Spleen (tissue), 11 donors: ENCODE results near the gene ELOVL2. TPM values are rescaled to one million over a fixed set of nuclear protein-coding genes. Genes with fewer than 3 reads are reported as not detected.
A peak's percentile ranks its signal among the peaks of the same experiment; 100 is the strongest.

Experiments used
- DNase-seq: peaks from one replicate; pipeline ENCODE4 v3.0.0-alpha.2; 2020
- H3K27ac ChIP-seq, 8 donors: fragments of 200-600 bp; sonication (generic) in 7 of 8; 1 replicate in 4 of 8; 2 replicates in 4 of 8; pipeline versions ENCODE4 v1.5.0 to v1.8.0; 2016 to 2021; ENCODE audit warnings: inconsistent platforms in 4 of 8, mild to moderate bottlenecking in 4 of 8, moderate library complexity in 1 of 8
- H3K27me3 ChIP-seq, 7 donors: fragments of 200-600 bp; sonication (generic) in 6 of 7; replicated peaks in 1 of 7; 1 replicate in 4 of 7; 2 replicates in 3 of 7; pipeline versions ENCODE4 v1.5.0 to v1.8.0; 2016 to 2021; ENCODE audit warnings: inconsistent platforms in 3 of 7, mild to moderate bottlenecking in 1 of 7
- H3K36me3 ChIP-seq, 6 donors: fragments of 200-600 bp; sonication (generic) in 5 of 6; 1 replicate in 4 of 6; 2 replicates in 2 of 6; pipeline versions ENCODE4 v1.5.0 to v1.8.0; 2016 to 2021; ENCODE audit warnings: inconsistent platforms in 2 of 6
- H3K4me1 ChIP-seq, 6 donors: fragments of 200-600 bp; sonication (generic) in 5 of 6; 1 replicate in 3 of 6; 2 replicates in 3 of 6; pipeline versions ENCODE4 v1.5.0 to v1.8.0; 2016 to 2021; ENCODE audit warnings: inconsistent platforms in 3 of 6
- H3K4me3 ChIP-seq, 8 donors: fragments of 200-600 bp; sonication (generic) in 7 of 8; 1 replicate in 4 of 8; 2 replicates in 4 of 8; pipeline versions ENCODE4 v1.5.0 to v1.8.0; 2016 to 2021; ENCODE audit warnings: inconsistent platforms in 4 of 8, mild to moderate bottlenecking in 4 of 8, moderate library complexity in 2 of 8
- H3K9me3 ChIP-seq, 8 donors: fragments of 200-600 bp; sonication (generic) in 7 of 8; 1 replicate in 4 of 8; 2 replicates in 4 of 8; pipeline versions ENCODE4 v1.5.0 to v1.8.0; 2016 to 2021; ENCODE audit warnings: inconsistent platforms in 4 of 8
- POLR2A ChIP-seq, 3 donors: fragments of 450-650 bp; IDR thresholded peaks; one replicate each; pipeline ENCODE4 v1.5.1; 2017; ENCODE audit warnings: antibody characterized with exemption in 3 of 3, mild to moderate bottlenecking in 1 of 3
- POLR2AphosphoS5 ChIP-seq, 3 donors: sonication (generic); formaldehyde crosslinking; IDR thresholded peaks; one replicate each; pipeline ENCODE4 v1.5.1; 2017; ENCODE audit warnings: antibody characterized with exemption in 3 of 3
- WGBS, 5 donors: extraction: QIAGEN DNeasy Blood & Tissue Kit in 3 of 5; methylation state at CpG; one replicate each; pipeline versions ENCODE4 v1.1.5 to v1.1.7; 2013 to 2018; 5-methylcytosine and 5-hydroxymethylcytosine counted together
- intact Hi-C: fragments of 100-400 bp; cut with DNase I; formaldehyde crosslinking; loops from one replicate; pipeline ENCODE4 v1.15.0; 2023; ENCODE audit warnings: low total_unique reads
- polyA plus RNA-seq, 3 donors: library from polyadenylated mRNA; stranded (reverse); fragments of 200-250 nt; gene quantifications; one replicate each; pipeline ENCODE4 v1.2.1, GENCODE V29; 2013
- total RNA-seq, 7 donors: library from RNA; depleted of rRNA in 3 of 7; stranded (reverse); fragments of >200 nt in 3 of 7; fragmentation: NEBNext Ultra II Directional in 4 of 7; extraction: Animal tissue kit (Norgen Biotek cat#: 25700) in 4 of 7; gene quantifications; one replicate each; pipeline versions ENCODE4 v1.1.0 to v1.2.1, GENCODE V29; 2016 to 2021
- TF ChIP-seq, protein P1 (sequence below), 11 experiments: fragments of 200-600 bp in 7 of 11; fragments of 450-650 bp in 4 of 11; sonication (generic) in 4 of 11; IDR thresholded peaks in 8 of 11; conservative IDR thresholded peaks in 3 of 11; 1 replicate in 7 of 11; 2 replicates in 4 of 11; pipeline versions ENCODE4 v1.4.0 to v1.8.0; 2016 to 2021; ENCODE audit warnings: antibody characterized with exemption in 11 of 11, inconsistent platforms in 4 of 11, mild to moderate bottlenecking in 1 of 11
- donor health status: healthy with polysubstance abuse.
- donor health status: DM: no; HTN: no; CAD: no; lungs with moderate emphysema.
- donor health status: DM: no; HTN: no; CAD: no.
- donor health status: Bipolar disorder and iron deficiency.
- donor health status: healthy.
- donor health status: DM: no; HTN: no; CAD: no.
- donor health status: DM: yes; HTN: yes; CAD: no.

The ELOVL2 gene
- total and polyA plus RNA-seq, 10 donors: 0.03 to 0.08 (median 0.04) TPM; not detected in 7

DNA sequence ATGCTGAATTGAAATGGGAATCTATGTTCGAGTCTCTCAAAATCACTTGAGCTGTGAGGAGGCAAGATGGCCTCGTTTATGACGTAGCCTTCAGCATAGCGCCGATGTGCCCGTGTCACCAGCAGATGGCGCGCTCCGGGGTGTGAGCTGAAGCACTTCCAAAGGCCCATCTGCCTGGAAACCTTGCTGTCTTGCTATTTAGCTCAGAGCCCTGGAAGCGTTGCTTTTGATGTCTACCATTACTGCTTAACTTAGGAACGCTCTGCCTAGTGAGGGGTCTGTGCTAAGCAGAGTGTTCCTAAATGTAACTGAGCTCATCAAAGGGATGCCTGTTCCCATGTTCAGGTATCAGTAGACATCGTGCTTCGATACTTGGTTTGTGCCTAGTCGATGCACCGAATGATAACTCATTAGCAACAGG lies 89.5 kb downstream of the ELOVL2 start:
- peaks cover 0 to 15% (median 0%) of the 10 kb centered on the region in 7 donors for H3K27me3 ChIP-seq
- no peaks in the 10 kb centered on the region for H3K4me1 ChIP-seq
- H3K4me3 ChIP-seq: no peak overlapping the region
- no peaks in the 10 kb centered on the region for H3K36me3 ChIP-seq
- intact Hi-C loops: loop anchor here (2.0 kb wide), 1 partner anchor 114 kb away; no protein-coding TSS in a partner anchor
- peak; percentile 90 for DNase-seq
- H3K27ac ChIP-seq: no peak overlapping the region
- H3K9me3 ChIP-seq: no peaks in the 10 kb centered on the region
- WGBS, 5 donors: 31 to 42% (median 38%) methylated on average over 14 to 15 of the region's 15 CpGs
- no peak for TF ChIP-seq POLR2AphosphoS5 (IDR thresholded peaks at IDR 0.05)
- TF ChIP-seq, protein P1, sequence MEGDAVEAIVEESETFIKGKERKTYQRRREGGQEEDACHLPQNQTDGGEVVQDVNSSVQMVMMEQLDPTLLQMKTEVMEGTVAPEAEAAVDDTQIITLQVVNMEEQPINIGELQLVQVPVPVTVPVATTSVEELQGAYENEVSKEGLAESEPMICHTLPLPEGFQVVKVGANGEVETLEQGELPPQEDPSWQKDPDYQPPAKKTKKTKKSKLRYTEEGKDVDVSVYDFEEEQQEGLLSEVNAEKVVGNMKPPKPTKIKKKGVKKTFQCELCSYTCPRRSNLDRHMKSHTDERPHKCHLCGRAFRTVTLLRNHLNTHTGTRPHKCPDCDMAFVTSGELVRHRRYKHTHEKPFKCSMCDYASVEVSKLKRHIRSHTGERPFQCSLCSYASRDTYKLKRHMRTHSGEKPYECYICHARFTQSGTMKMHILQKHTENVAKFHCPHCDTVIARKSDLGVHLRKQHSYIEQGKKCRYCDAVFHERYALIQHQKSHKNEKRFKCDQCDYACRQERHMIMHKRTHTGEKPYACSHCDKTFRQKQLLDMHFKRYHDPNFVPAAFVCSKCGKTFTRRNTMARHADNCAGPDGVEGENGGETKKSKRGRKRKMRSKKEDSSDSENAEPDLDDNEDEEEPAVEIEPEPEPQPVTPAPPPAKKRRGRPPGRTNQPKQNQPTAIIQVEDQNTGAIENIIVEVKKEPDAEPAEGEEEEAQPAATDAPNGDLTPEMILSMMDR (IDR thresholded peaks at IDR 0.05 in 8 of 11, conservative IDR thresholded peaks at IDR 0.05 in 3 of 11): peak in 9 of 11 experiments; percentile 44 to 84 (median 67)

DNA sequence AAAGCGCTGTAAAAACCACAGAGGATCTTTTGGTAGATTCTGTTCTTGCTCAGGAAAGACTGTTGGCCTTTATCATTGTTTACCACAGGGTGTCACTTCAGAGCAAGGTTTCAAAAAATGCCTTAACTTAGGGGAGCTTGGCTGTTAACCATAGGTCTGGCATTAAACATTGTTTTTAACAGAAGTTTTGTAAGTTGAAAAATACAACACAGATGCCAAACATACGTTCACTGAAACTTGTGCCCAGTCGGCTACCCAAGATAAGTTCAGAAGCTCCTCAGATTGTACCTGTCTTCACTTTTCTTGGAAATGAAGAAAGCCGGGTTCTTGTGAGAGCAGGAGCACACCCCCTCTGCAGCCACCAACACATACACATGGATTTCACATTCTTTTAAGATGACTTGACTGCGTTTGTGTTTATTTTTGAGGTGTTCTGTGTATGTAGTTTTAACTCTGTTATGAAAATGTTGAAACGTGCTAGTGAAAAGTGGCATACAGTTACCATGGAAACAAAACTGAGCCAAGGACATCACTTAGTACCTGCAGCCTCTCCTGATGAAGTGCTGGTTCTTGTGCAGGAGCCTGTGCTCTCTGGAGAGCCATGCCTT lies 92.3 kb downstream of the ELOVL2 start:
- 59 to 68% (median 64%) methylated on average over 6 of the region's 6 CpGs for WGBS, 5 donors
- Histone ChIP-seq H3K27me3 (peaks cover 0 to 15% (median 0%) of the 10 kb centered on the region in 7 donors), H3K36me3 (no peaks in the 10 kb centered on the region), H3K4me1 (no peaks in the 10 kb centered on the region), H3K27ac (no peak overlapping the region), H3K9me3 (peaks cover 0 to 4% (median 0%) of the 10 kb centered on the region in 8 donors), H3K4me3 (no peak overlapping the region)
- intact Hi-C loops: no loop called here
- no peak for DNase-seq
- TF ChIP-seq, protein P1 (IDR thresholded peaks at IDR 0.05 in 8 of 11, conservative IDR thresholded peaks at IDR 0.05 in 3 of 11): peak in 4 of 11 experiments; percentile 19 to 45 (median 28)
- TF ChIP-seq POLR2AphosphoS5 (IDR thresholded peaks at IDR 0.05): no peak

DNA sequence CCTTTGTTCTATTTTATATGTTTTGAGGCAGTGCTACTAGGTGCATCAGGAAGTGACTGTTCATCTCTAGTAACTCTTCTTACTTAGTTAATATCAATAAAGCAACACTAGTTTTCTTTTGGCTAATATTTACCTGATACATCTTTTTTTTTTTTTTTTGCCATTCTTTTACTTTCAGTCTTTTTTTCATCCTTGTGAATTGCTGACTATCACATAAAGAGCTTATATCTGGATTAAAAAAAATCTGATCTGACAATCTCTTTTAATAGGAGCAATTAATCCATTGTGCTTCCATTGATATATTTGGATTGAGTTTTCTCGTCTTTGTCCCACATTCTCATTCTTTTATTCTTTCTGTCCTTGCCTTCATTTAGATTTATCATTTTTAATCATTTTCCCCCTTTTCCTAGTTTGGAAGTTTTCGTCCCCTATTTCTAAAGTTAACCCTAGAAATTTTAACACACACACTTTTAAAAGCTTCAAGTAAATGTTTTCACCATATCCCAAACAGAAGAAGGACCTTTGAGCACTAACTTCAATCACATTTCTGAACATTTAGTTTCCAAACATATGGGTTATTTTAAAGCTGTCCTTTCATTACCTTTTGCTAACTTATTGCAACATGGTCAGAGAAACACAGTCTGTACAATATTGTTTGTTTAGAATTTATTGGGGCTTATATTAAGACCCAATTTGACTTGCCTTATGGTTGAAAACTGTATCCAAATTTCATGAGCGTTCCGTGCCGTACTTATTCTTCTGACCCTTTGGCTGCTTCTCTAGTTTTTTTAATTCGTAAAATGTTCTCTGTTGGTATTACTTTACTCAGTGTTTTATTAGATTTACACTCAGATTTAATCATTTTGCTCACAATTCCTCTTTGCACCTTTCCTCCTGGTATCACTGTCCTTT lies 94.3 kb downstream of the ELOVL2 start:
- Histone ChIP-seq H3K27ac (no peak overlapping the region), H3K4me1 (no peaks in the 10 kb centered on the region), H3K4me3 (no peak overlapping the region), H3K36me3 (no peaks in the 10 kb centered on the region), H3K27me3 (peaks cover 0 to 15% (median 0%) of the 10 kb centered on the region in 7 donors), H3K9me3 (peaks cover 0 to 4% (median 0%) of the 10 kb centered on the region in 8 donors)
- TF ChIP-seq POLR2A (IDR thresholded peaks at IDR 0.05) (no peak), POLR2AphosphoS5 (IDR thresholded peaks at IDR 0.05) (no peak)
- TF ChIP-seq, protein P1 (IDR thresholded peaks at IDR 0.05 in 8 of 11, conservative IDR thresholded peaks at IDR 0.05 in 3 of 11): no peak
- WGBS, 5 donors: 87 to 92% (median 92%) methylated on average over 6 of the region's 6 CpGs
- no peak for DNase-seq
- intact Hi-C loops: no loop called here

DNA sequence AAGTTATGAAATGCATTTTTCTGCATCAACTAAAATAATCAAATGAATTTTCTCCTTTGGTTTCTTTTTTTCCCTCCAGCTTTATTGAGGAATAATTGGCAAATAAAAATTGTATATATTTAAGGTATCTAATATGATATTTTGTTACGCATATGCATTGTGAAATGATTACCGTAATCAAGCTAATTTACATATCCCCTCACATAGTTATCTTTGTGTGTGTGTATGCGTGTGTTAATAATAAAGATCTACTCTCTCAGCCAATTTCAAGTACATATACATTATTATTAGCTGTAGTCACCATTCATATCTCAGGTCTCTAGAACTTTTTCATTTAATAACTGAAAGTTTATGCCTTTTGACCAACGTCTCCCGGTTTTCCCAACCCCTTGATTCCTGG lies 96.1 kb downstream of the ELOVL2 start:
- H3K36me3 ChIP-seq: no peaks in the 10 kb centered on the region
- H3K27me3 ChIP-seq: peaks cover 0 to 15% (median 0%) of the 10 kb centered on the region in 7 donors
- H3K4me1 ChIP-seq: no peaks in the 10 kb centered on the region
- H3K9me3 ChIP-seq: peaks cover 0 to 4% (median 0%) of the 10 kb centered on the region in 8 donors
- intact Hi-C loops: no loop called here
- H3K27ac ChIP-seq: no peak overlapping the region
- DNase-seq: no peak
- no peak for TF ChIP-seq POLR2A (IDR thresholded peaks at IDR 0.05)
- TF ChIP-seq POLR2AphosphoS5 (IDR thresholded peaks at IDR 0.05): no peak
- TF ChIP-seq, protein P1 (IDR thresholded peaks at IDR 0.05 in 8 of 11, conservative IDR thresholded peaks at IDR 0.05 in 3 of 11): no peak
- H3K4me3 ChIP-seq: no peak overlapping the region
- WGBS, 5 donors: 87 to 97% (median 94%) methylated on average over 5 of the region's 5 CpGs
